HFF-Myc (cell line): ENCODE data around the gene PPM1J.

ENCODE experiments used
- DNase-seq: peaks from one replicate; pipeline ENCODE4 v3.0.0-alpha.2; 2011; ENCODE audit warnings: low read depth; ENCODE audit errors: extremely low read depth
- H3K4me3 ChIP-seq: replicated peaks from 2 replicates; pipeline ENCODE4 v1.5.1; 2011; ENCODE audit warnings: low read depth, mild to moderate bottlenecking, control low read depth, low read length
- TF ChIP-seq, protein P1 (sequence below): IDR thresholded peaks from 2 replicates; pipeline ENCODE4 v1.5.1; 2012; ENCODE audit warnings: mild to moderate bottlenecking, low read depth, low read length, control low read depth; ENCODE audit errors: missing control alignments

PPM1J gene

DNA sequence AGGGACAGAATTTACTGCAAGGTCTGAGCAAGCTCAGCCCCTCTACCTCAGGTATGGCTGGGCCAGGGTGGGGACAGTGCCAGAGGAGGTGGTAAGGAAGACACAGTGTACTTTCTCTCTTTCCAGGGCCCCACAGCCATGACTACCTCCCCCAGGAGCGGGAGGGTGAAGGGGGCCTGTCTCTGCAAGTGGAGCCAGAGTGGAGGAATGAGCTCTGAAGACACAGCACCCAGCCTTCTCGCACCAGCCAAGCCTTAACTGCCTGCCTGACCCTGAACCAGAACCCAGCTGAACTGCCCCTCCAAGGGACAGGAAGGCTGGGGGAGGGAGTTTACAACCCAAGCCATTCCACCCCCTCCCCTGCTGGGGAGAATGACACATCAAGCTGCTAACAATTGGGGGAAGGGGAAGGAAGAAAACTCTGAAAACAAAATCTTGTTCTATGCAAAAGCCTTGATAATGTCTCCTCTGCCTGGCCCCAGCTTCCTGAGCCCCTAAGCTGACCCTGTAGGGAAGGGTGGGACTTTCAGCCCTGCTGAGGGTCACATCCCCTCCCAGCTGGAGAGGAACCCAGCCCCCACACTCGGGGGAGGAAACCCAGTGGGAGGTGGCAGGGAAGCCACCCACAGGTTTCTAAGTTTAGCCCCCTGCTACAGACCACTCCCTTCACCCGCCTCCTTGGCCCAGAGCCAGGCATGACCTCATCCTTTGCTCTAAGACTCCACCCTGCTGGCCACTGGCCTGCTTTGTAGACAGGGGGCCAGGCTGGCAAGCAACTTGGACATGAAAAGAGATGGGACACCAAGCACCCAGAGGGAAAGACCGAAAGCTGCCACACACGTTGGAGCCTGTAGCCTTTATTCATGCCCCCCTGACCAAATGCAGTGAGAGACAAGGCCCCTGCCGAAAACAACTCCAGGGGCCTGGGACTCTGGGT lies 14.6 kb downstream of the PPM1J start:
- TF ChIP-seq, protein P1, sequence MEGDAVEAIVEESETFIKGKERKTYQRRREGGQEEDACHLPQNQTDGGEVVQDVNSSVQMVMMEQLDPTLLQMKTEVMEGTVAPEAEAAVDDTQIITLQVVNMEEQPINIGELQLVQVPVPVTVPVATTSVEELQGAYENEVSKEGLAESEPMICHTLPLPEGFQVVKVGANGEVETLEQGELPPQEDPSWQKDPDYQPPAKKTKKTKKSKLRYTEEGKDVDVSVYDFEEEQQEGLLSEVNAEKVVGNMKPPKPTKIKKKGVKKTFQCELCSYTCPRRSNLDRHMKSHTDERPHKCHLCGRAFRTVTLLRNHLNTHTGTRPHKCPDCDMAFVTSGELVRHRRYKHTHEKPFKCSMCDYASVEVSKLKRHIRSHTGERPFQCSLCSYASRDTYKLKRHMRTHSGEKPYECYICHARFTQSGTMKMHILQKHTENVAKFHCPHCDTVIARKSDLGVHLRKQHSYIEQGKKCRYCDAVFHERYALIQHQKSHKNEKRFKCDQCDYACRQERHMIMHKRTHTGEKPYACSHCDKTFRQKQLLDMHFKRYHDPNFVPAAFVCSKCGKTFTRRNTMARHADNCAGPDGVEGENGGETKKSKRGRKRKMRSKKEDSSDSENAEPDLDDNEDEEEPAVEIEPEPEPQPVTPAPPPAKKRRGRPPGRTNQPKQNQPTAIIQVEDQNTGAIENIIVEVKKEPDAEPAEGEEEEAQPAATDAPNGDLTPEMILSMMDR, result no peak
- H3K4me3 ChIP-seq, result no peak overlapping the region
- DNase-seq, result peak; percentile 92

DNA sequence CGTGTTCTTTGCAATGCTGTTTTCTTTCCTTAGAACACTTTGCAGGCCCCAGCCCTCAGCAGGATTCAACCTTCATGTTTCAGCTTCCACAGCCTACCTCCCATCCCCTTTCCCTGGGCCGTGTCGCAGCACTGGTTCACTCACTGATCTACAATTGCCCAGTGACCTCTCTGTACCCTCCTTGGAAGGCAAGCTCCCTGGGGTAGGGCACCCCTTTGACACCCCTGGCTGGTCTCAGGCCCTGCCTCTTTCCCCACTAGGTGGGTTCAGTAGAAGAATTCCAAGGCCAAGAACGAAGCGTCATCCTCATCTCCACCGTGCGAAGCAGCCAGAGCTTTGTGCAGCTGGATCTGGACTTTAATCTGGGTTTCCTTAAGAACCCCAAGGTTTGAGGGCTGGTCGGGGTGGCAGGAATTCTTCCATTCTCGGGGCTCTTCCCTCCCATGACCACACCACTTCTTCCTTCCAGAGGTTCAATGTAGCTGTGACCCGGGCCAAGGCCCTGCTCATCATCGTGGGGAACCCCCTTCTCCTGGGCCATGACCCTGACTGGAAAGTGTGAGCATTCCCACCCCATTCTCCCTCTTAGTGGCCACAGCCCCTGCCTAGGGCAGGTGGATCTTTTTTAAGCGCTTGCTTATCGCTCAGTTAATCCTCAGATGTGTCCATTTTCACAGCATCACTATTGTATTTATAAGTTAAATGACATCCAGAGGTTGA lies 15.5 kb downstream of the PPM1J start:
- no peak for DNase-seq
- no peak overlapping the region for H3K4me3 ChIP-seq
- TF ChIP-seq, protein P1, result no peak

DNA sequence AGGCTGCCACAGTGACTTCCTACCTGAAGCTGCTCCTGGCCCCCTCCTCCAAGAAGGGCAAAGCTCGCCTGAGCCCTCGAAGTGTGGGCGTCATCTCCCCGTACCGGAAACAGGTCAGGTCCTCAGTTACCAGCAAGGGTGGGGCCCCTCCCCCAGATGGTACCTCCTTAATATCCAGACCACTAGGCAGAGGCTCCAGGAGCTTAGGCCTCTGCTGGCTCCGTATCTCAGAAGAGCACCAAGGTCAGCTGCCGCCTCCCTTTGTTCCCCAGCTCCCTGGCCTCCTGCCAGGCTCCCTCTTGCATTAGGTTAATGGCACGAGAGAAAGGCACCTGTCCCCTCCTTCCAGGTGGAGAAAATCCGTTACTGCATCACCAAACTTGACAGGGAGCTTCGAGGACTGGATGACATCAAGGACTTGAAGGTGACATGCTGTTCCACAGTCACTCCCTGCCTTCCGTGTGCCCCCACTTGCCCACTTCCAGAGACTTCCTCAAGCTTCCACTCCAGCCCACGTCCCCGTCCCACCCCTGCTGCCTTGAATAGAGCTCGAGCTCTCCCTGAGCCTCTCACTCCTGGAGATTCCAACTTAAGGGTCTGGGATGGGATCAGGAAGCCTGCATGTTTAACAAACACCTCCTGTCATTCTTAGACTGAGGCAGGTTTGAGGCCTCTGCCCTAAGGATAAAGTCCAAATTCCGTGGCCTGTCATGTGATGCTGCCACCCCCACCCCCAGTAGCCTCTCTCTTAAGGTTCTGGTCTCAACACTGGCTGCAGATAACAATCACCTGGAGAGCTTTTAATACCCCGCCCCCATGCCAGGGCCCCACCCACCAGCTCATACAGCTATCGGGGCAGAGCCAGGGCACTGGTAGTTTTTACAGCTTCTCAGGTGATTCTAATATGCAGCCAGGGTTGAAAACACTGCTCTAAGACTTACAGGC lies 16.5 kb downstream of the PPM1J start:
- H3K4me3 ChIP-seq, result no peak overlapping the region
- DNase-seq, result no peak
- TF ChIP-seq, protein P1, result no peak

DNA sequence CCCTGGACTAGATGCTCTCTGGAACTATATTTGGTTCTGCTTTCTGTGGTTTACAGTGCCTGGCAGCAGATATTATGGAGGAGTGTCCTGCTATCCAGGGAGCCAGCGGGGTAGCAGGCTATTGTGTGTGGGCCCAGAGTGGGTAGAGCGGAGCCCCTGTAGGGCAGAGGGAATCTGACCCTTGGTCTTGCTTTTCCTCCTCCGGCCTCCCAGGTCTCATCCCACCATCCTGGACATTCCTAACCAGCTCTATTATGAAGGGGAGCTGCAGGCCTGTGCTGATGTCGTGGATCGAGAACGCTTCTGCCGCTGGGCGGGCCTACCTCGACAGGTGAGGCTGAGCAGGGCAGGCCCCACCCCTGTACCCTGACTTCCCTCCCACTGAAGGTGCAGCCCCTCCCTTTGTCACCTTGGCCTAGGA lies 17.3 kb downstream of the PPM1J start:
- no peak overlapping the region for H3K4me3 ChIP-seq
- DNase-seq, result no peak
- TF ChIP-seq, protein P1, result no peak

DNA sequence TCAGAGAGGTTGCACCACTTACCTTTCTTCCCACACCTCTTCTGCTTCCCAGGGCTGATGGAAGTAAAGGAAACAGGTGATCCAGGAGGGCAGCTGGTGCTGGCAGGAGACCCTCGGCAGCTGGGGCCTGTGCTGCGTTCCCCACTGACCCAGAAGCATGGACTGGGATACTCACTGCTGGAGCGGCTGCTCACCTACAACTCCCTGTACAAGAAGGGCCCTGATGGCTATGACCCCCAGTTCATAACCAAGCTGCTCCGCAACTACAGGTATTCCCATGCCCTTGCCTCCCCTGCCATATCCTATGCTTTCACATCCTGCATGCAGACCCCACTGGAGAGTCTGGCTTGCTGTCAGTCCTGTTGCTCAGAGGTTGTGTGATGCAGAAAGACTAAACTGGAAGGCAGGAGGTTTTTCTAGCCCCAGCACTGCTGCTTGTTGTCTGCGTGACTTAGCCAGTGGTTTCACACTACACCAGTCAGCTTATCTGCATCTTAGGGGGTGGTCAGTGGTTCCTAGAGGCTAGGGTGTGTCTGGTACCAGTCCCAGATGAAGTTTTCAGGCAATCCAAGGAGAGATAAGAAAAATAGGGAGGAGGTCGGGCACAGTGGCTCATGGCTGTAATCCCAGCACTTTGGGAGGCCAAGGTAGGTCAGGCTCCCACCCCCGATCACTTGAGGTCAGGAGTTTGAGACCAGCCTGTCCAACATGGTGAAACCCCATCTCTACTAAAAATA lies 18.4 kb downstream of the PPM1J start:
- TF ChIP-seq, protein P1, result no peak
- no peak for DNase-seq
- no peak overlapping the region for H3K4me3 ChIP-seq

DNA sequence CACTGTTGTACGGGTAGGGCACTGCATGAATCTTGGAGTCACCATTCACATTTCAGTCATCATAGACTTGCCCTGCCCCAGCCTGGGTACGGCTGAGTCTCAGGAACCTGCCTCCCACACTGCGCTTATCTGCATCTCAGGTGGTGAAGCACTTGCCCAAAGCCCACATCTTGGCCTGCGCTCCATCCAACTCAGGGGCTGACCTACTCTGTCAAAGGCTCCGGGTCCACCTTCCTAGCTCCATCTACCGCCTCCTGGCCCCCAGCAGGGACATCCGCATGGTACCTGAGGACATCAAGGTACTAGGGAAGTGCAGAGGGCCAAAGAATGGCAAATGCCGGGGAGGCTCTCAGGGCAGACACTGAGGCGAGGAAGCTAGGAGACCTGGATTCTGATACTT lies 19.9 kb downstream of the PPM1J start:
- TF ChIP-seq, protein P1, result no peak
- DNase-seq, result no peak
- H3K4me3 ChIP-seq, result no peak overlapping the region
